Endothelial cell (in vitro differentiated cells): ENCODE data around the gene PATE3. TPM values are rescaled to one million over a fixed set of nuclear protein-coding genes. Genes with fewer than 3 reads are reported as not detected.

Experiments used
- DNase-seq: peaks from one replicate; pipeline ENCODE4 v3.0.0; 2021; ENCODE audit warnings: low spot score
- H3K27ac Mint-ChIP-seq: one replicate; pipeline ENCODE4 v1.8.0; 2021; ENCODE audit warnings: mixed read lengths, inconsistent platforms; ENCODE audit not compliant: unreplicated experiment
- H3K27me3 Mint-ChIP-seq: one replicate; pipeline ENCODE4 v1.8.0; 2021; ENCODE audit warnings: mild to moderate bottlenecking, moderate library complexity, mixed read lengths, inconsistent platforms; ENCODE audit not compliant: unreplicated experiment
- H3K36me3 Mint-ChIP-seq: one replicate; pipeline ENCODE4 v1.8.0; 2021; ENCODE audit warnings: mild to moderate bottlenecking, low read depth, mixed read lengths, inconsistent platforms; ENCODE audit not compliant: unreplicated experiment
- H3K4me1 Mint-ChIP-seq: one replicate; pipeline ENCODE4 v1.8.0; 2021; ENCODE audit warnings: mild to moderate bottlenecking, mixed read lengths, inconsistent platforms; ENCODE audit not compliant: unreplicated experiment
- H3K4me3 Mint-ChIP-seq: one replicate; pipeline ENCODE4 v1.8.0; 2021; ENCODE audit warnings: mild to moderate bottlenecking, mixed read lengths, inconsistent platforms; ENCODE audit not compliant: unreplicated experiment
- H3K9me3 Mint-ChIP-seq: one replicate; pipeline ENCODE4 v1.8.0; 2021; ENCODE audit warnings: mixed read lengths, inconsistent platforms; ENCODE audit not compliant: unreplicated experiment
- total RNA-seq: library from RNA; stranded (reverse); fragmentation: NEBNext Ultra II Directional; extraction: Animal tissue kit (Norgen Biotek cat#: 25700); gene quantifications from one replicate; pipeline ENCODE4 v1.2.1, GENCODE V29; 2021; ENCODE audit not compliant: unreplicated experiment
- TF ChIP-seq, protein P1 (sequence below): fragments of 200-600 bp; sonication (generic); IDR thresholded peaks from one replicate; pipeline ENCODE4 v1.5.0; 2021; ENCODE audit warnings: antibody characterized with exemption; ENCODE audit not compliant: unreplicated experiment

Gene PATE3
- total RNA-seq, 1 donor from 2014 or later: not detected

DNA sequence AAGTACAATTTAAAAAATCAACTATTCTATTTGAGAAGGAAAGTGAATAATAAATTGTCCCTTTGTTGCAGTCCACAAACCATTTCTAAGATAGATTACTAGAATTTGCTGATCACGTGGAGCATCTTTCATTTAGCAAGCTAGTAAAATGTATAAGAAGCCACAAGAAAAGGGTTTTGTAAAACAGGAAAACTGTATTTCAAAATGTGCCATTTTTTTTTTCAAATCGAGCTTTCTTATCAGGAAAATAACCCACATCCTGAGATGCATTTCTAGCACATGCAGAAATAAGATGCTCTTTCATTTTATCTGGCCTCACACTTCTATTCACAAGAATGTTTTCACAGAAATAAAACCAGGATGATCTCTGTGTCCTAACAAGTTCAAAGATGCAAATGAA, 3.2 kb upstream of the PATE3 start:
- peaks cover 7% of the 10 kb centered on the region for H3K4me1 Mint-ChIP-seq
- no peaks in the 10 kb centered on the region for H3K9me3 Mint-ChIP-seq
- H3K4me3 Mint-ChIP-seq: no peak overlapping the region

DNA sequence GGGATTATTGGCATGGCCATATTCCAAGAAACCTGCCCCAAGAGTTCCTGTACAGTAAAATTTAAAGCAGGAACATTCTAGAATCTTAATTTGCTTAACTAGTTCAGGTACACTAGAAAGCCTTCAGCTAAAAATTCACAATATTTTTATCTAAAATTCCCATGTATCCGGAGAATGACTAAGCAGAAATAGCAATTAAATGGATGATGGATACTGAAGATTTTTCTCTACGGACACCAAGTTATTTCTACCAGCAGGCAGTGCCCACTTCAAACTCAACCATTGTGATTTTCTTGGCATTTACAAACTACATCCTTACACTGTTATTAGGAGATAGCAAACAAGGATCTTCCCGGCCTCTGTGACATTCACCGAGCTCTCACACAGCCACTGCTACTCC, 2.9 kb downstream of the PATE3 start:
- TF ChIP-seq, protein P1, sequence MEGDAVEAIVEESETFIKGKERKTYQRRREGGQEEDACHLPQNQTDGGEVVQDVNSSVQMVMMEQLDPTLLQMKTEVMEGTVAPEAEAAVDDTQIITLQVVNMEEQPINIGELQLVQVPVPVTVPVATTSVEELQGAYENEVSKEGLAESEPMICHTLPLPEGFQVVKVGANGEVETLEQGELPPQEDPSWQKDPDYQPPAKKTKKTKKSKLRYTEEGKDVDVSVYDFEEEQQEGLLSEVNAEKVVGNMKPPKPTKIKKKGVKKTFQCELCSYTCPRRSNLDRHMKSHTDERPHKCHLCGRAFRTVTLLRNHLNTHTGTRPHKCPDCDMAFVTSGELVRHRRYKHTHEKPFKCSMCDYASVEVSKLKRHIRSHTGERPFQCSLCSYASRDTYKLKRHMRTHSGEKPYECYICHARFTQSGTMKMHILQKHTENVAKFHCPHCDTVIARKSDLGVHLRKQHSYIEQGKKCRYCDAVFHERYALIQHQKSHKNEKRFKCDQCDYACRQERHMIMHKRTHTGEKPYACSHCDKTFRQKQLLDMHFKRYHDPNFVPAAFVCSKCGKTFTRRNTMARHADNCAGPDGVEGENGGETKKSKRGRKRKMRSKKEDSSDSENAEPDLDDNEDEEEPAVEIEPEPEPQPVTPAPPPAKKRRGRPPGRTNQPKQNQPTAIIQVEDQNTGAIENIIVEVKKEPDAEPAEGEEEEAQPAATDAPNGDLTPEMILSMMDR: no peak
- no peak overlapping the region for H3K4me3 Mint-ChIP-seq
- H3K36me3 Mint-ChIP-seq: no peaks in the 10 kb centered on the region
- peaks cover 1% of the 10 kb centered on the region for H3K27me3 Mint-ChIP-seq
- H3K4me1 Mint-ChIP-seq: peaks cover 7% of the 10 kb centered on the region
- no peak overlapping the region for H3K27ac Mint-ChIP-seq
- H3K9me3 Mint-ChIP-seq: no peaks in the 10 kb centered on the region
- DNase-seq: no peak

More for the DNA sequence above, 3.2 kb upstream of the PATE3 start:
- Mint-ChIP-seq H3K27me3 (no peaks in the 10 kb centered on the region), H3K36me3 (no peaks in the 10 kb centered on the region), H3K27ac (no peak overlapping the region)
- DNase-seq: no peak
- TF ChIP-seq, protein P1: no peak

DNA sequence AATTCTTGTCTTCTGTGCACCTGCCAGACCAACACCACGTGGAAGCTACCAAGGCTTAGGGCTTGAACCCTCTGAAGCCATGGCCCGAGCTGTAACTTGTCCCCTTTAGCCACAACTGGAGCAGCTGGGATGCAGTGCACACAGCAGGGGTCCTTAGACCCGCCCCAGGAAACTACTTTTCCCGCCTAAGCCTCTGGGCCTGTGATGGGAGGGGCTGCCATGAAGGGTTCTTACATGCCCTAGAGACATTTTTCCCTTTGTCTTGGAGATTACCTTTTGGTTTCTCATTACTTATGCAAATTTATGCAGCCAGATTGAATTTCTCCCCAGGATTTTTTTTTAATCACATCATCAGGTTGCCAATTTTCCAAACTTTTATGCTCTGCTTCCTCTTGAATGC, 9.7 kb downstream of the PATE3 start:
- H3K27ac Mint-ChIP-seq: no peak overlapping the region
- H3K36me3 Mint-ChIP-seq: peaks cover 3% of the 10 kb centered on the region
- TF ChIP-seq, protein P1: no peak
- no peaks in the 10 kb centered on the region for H3K9me3 Mint-ChIP-seq
- no peak overlapping the region for H3K4me3 Mint-ChIP-seq
- DNase-seq: no peak
- no peaks in the 10 kb centered on the region for H3K27me3 Mint-ChIP-seq
- H3K4me1 Mint-ChIP-seq: peaks cover 8% of the 10 kb centered on the region

DNA sequence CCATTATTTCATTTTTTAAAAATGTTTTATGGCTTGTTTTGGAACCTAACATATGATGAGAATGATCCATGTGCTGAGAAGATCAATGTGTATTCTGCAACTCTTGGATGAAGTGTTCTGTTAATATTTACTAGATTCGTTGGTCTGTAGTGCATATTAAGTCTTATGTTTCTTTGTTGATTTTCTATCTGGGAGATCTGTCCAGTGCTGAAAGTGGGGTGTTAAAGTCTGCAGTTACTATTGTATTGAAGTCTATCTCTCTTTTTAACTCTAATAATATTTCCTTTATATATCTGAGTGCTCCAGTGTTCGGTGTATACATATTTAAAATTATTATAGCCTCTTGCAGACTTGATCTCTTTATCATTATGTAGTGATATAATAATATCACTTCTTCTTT, 11.9 kb downstream of the PATE3 start:
- no peak for DNase-seq
- H3K4me1 Mint-ChIP-seq: peaks cover 8% of the 10 kb centered on the region
- no peaks in the 10 kb centered on the region for H3K27me3 Mint-ChIP-seq
- no peak overlapping the region for H3K4me3 Mint-ChIP-seq
- TF ChIP-seq, protein P1: no peak
- no peak overlapping the region for H3K27ac Mint-ChIP-seq
- no peaks in the 10 kb centered on the region for H3K9me3 Mint-ChIP-seq
- H3K36me3 Mint-ChIP-seq: peaks cover 3% of the 10 kb centered on the region

DNA sequence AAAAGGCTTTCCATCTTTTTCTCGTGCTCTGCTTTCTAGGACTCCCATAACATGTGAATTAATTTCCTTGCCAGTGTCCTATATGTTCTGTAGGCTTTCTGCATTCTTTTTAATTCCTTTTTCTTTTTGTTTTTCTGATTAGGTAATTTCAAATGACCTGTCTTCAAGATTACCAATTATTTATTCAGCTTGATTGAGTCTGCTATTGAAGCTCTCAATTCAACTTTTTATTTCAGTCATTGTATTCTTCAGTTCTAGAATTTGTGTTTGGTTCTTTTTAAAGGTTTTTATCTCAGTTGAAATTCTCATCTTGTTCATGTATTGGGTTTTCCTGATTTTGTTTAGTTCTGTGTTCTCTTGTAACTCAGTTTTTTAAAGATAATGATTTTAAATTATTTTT, 14.5 kb downstream of the PATE3 start:
- Mint-ChIP-seq H3K36me3 (no peaks in the 10 kb centered on the region), H3K27ac (no peak overlapping the region), H3K27me3 (no peaks in the 10 kb centered on the region), H3K4me3 (no peak overlapping the region), H3K4me1 (peaks cover 8% of the 10 kb centered on the region), H3K9me3 (no peaks in the 10 kb centered on the region)
- TF ChIP-seq, protein P1: no peak
- no peak for DNase-seq
